WTC11 (cell line): ENCODE results near the gene RIPOR3. TPM values are rescaled to one million over a fixed set of nuclear protein-coding genes. Genes with fewer than 3 reads are reported as not detected.

Source experiments
- ATAC-seq: fragments of 200-7000 bp; cut with Tn5 transposase; 2 replicates; pipeline ENCODE4 v1.10.0; 2021; ENCODE audit warnings: mild to moderate bottlenecking, moderate library complexity
- CTCF ChIA-PET: fragments of 300-600 bp; sonication (Branson Sonifier 250); formaldehyde crosslinking; loops from one replicate; lab custom pipeline; 2021; ENCODE audit warnings: antibody characterized with exemption; lab: Charles Lee
- POLR2A ChIA-PET: fragments of 350-600 bp; sonication (Branson Sonifier 250); formaldehyde crosslinking; loops from one replicate; lab custom pipeline; 2021; ENCODE audit warnings: antibody characterized with exemption; lab: Charles Lee
- DNase-seq: peaks from one replicate; pipeline ENCODE4 v3.0.0; 2021; ENCODE audit warnings: low spot score
- H3K27ac Mint-ChIP-seq: 2 replicates; pipeline ENCODE4 v1.8.0; 2021; ENCODE audit warnings: mixed read lengths
- H3K27me3 Mint-ChIP-seq: 2 replicates; pipeline ENCODE4 v1.8.0; 2021; ENCODE audit warnings: low read depth, mild to moderate bottlenecking, moderate library complexity, mixed read lengths
- H3K36me3 Mint-ChIP-seq: 2 replicates; pipeline ENCODE4 v1.8.0; 2021; ENCODE audit warnings: mixed read lengths
- H3K4me1 Mint-ChIP-seq: 2 replicates; pipeline ENCODE4 v1.8.0; 2022; ENCODE audit warnings: mixed read lengths
- H3K4me3 Mint-ChIP-seq: 2 replicates; pipeline ENCODE4 v1.8.0; 2021; ENCODE audit warnings: mild to moderate bottlenecking, moderate library complexity, mixed read lengths
- H3K9me3 Mint-ChIP-seq: 2 replicates; pipeline ENCODE4 v1.8.0; 2021; ENCODE audit warnings: mixed read lengths
- ATF1 ChIP-seq: sonication (generic); formaldehyde crosslinking; IDR thresholded peaks from 2 replicates; pipeline ENCODE4 v1.8.1; 2023; ENCODE audit warnings: mild to moderate bottlenecking, moderate library complexity, missing genetic modification reagents
- CBFB ChIP-seq: sonication (generic); formaldehyde crosslinking; IDR thresholded peaks from 2 replicates; pipeline ENCODE4 v1.8.1; 2022; ENCODE audit warnings: mild to moderate bottlenecking, low read depth, missing genetic modification reagents
- ETV6 ChIP-seq: sonication (generic); formaldehyde crosslinking; IDR thresholded peaks from 2 replicates; pipeline ENCODE4 v1.8.1; 2022; ENCODE audit warnings: mild to moderate bottlenecking, missing genetic modification reagents
- FOXJ3 ChIP-seq: sonication (generic); formaldehyde crosslinking; IDR thresholded peaks from 2 replicates; pipeline ENCODE4 v1.9.0; 2021; ENCODE audit warnings: missing genetic modification reagents, mild to moderate bottlenecking, borderline replicate concordance
- GRHL2 ChIP-seq: fragments of 250-450 bp; sonication (Bioruptor Pico); IDR thresholded peaks from 2 replicates; pipeline ENCODE4 v1.8.0; 2022; ENCODE audit warnings: mild to moderate bottlenecking, moderate library complexity; ENCODE audit not compliant: insufficient replicate concordance, severe bottlenecking
- JAZF1 ChIP-seq: fragments of 250-450 bp; sonication (Bioruptor Pico); IDR thresholded peaks from 2 replicates; pipeline ENCODE4 v1.9.0; 2021; ENCODE audit warnings: moderate library complexity, mild to moderate bottlenecking, inconsistent platforms
- KAT7 ChIP-seq: sonication (generic); formaldehyde crosslinking; IDR thresholded peaks from 2 replicates; pipeline ENCODE4 v1.8.1; 2023; ENCODE audit warnings: missing genetic modification reagents, mild to moderate bottlenecking, borderline replicate concordance
- TEAD1 ChIP-seq: sonication (generic); formaldehyde crosslinking; IDR thresholded peaks from 2 replicates; pipeline ENCODE4 v1.8.0; 2022; ENCODE audit warnings: mild to moderate bottlenecking, missing genetic modification reagents
- ZNF121 ChIP-seq: sonication (generic); formaldehyde crosslinking; IDR thresholded peaks from 2 replicates; pipeline ENCODE4 v1.8.0; 2023; ENCODE audit warnings: missing genetic modification reagents
- ZNF317 ChIP-seq: sonication (generic); formaldehyde crosslinking; IDR thresholded peaks from 2 replicates; pipeline ENCODE4 v1.8.1; 2023; ENCODE audit warnings: low read depth, mild to moderate bottlenecking, moderate library complexity, missing genetic modification reagents, borderline replicate concordance
- total RNA-seq: library from RNA; stranded (reverse); gene quantifications from 3 replicates; pipeline ENCODE4 v1.2.3, GENCODE V29; 2021
- TF ChIP-seq, protein P1 (sequence below): sonication (generic); formaldehyde crosslinking; IDR thresholded peaks from 2 replicates; pipeline ENCODE4 v1.8.1; 2022; ENCODE audit warnings: low read depth, mild to moderate bottlenecking, moderate library complexity, missing genetic modification reagents, borderline replicate concordance
- TF ChIP-seq, protein P2 (sequence below): sonication (generic); formaldehyde crosslinking; IDR thresholded peaks from 2 replicates; pipeline ENCODE4 v1.8.1; 2023; ENCODE audit warnings: mild to moderate bottlenecking, missing genetic modification reagents
- TF ChIP-seq, protein P3 (sequence below): sonication (generic); formaldehyde crosslinking; IDR thresholded peaks from 2 replicates; pipeline ENCODE4 v1.8.0; 2023; ENCODE audit warnings: missing genetic modification reagents
- TF ChIP-seq, protein P4 (sequence below): fragments of 250-450 bp; sonication (Bioruptor Pico); IDR thresholded peaks from 2 replicates; pipeline ENCODE4 v1.8.0; 2021; ENCODE audit warnings: mild to moderate bottlenecking
- TF ChIP-seq, protein P5 (sequence below): sonication (generic); formaldehyde crosslinking; IDR thresholded peaks from 2 replicates; pipeline ENCODE4 v1.8.1; 2022; ENCODE audit warnings: mild to moderate bottlenecking, moderate library complexity, missing genetic modification reagents
- TF ChIP-seq, protein P6 (sequence below): fragments of 250-450 bp; sonication (Bioruptor Pico); IDR thresholded peaks from 2 replicates; pipeline ENCODE4 v1.9.0; 2021; ENCODE audit warnings: moderate library complexity, mild to moderate bottlenecking, inconsistent platforms, borderline replicate concordance

RIPOR3 gene
- total RNA-seq, 1 experiment from 2014 or later = 6.5 TPM

DNA sequence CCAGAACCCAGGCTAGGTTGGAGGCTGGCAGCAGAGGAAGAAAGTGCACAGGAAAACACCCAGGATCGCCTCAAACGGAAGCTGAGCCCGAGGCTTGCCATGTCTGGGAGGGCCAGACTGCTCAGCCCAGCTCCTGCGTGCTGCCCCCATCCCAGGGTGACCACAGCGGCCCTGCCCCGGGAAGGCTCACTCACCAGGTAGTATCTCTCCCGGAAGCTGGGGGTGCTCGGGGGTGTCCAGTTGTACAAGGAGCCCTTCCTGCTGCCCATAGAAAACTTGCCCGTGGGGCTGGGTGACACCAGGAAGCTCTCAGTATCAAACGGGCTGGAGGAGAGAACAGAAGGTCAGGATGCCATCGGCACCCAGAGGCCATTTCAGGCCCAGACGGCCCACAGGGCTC is 86.9 kb downstream of the RIPOR3 start (continued):
- TF ChIP-seq ZNF121 (CRISPR knock-in tag) (no peak), CBFB (CRISPR knock-in tag) (no peak)
- TF ChIP-seq, protein P1, sequence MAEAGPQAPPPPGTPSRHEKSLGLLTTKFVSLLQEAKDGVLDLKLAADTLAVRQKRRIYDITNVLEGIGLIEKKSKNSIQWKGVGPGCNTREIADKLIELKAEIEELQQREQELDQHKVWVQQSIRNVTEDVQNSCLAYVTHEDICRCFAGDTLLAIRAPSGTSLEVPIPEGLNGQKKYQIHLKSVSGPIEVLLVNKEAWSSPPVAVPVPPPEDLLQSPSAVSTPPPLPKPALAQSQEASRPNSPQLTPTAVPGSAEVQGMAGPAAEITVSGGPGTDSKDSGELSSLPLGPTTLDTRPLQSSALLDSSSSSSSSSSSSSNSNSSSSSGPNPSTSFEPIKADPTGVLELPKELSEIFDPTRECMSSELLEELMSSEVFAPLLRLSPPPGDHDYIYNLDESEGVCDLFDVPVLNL (CRISPR knock-in tag) = no peak

DNA sequence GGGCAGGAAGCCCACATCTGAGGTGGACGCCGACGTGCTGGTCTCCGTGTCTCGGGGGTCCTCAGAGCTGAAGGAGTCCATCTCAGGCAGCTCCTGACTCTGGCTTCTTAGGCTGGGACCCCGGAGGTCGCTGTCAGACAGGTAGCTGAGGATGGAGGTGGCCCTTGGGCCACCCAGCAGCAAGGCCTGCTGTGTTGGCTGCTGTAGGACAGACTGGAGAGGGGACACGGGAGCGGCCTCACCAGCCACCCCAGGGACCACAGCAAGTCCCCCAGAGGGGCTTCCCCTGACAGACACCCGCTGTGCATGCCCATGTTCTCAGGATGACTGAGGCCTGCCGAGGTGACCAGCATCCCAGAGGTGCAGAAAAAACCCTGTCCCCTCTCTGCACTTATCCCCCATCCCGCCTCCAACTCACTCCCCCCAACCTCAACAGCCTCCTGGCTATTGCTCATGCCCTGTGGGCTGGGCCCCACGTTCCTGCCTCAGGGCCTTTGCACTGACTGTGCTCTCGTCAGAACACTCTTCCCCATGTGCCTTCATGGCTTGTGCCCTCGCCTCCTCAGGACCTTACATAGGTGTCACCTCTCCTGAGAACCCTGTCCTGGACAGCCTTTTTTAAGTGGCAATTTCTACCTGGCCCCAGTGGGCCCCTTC is 88.8 kb downstream of the RIPOR3 start:
- H3K27me3 Mint-ChIP-seq = no peaks in the 10 kb centered on the region
- no peaks in the 10 kb centered on the region for H3K9me3 Mint-ChIP-seq
- no peak overlapping the region for H3K4me3 Mint-ChIP-seq
- H3K4me1 Mint-ChIP-seq = no peaks in the 10 kb centered on the region
- ChIA-PET CTCF (interaction anchor here (0.5 kb wide), 1 partner anchor 9 kb away, joined by 3 read pairs; no protein-coding TSS in a partner anchor), POLR2A (no interaction called here)
- ATAC-seq (no peak), DNase-seq (no peak)
- no peaks in the 10 kb centered on the region for H3K36me3 Mint-ChIP-seq
- no peak overlapping the region for H3K27ac Mint-ChIP-seq
- no peak for TF ChIP-seq ATF1 (CRISPR knock-in tag)
- no peak for TF ChIP-seq JAZF1 (CRISPR knock-in tag)
- TF ChIP-seq TEAD1 (CRISPR knock-in tag) = no peak
- TF ChIP-seq ETV6 = no peak
- TF ChIP-seq, protein P2, sequence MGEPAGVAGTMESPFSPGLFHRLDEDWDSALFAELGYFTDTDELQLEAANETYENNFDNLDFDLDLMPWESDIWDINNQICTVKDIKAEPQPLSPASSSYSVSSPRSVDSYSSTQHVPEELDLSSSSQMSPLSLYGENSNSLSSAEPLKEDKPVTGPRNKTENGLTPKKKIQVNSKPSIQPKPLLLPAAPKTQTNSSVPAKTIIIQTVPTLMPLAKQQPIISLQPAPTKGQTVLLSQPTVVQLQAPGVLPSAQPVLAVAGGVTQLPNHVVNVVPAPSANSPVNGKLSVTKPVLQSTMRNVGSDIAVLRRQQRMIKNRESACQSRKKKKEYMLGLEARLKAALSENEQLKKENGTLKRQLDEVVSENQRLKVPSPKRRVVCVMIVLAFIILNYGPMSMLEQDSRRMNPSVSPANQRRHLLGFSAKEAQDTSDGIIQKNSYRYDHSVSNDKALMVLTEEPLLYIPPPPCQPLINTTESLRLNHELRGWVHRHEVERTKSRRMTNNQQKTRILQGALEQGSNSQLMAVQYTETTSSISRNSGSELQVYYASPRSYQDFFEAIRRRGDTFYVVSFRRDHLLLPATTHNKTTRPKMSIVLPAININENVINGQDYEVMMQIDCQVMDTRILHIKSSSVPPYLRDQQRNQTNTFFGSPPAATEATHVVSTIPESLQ (CRISPR knock-in tag) = no peak
- TF ChIP-seq, protein P3, sequence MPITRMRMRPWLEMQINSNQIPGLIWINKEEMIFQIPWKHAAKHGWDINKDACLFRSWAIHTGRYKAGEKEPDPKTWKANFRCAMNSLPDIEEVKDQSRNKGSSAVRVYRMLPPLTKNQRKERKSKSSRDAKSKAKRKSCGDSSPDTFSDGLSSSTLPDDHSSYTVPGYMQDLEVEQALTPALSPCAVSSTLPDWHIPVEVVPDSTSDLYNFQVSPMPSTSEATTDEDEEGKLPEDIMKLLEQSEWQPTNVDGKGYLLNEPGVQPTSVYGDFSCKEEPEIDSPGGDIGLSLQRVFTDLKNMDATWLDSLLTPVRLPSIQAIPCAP (CRISPR knock-in tag) = no peak
- TF ChIP-seq, protein P4, sequence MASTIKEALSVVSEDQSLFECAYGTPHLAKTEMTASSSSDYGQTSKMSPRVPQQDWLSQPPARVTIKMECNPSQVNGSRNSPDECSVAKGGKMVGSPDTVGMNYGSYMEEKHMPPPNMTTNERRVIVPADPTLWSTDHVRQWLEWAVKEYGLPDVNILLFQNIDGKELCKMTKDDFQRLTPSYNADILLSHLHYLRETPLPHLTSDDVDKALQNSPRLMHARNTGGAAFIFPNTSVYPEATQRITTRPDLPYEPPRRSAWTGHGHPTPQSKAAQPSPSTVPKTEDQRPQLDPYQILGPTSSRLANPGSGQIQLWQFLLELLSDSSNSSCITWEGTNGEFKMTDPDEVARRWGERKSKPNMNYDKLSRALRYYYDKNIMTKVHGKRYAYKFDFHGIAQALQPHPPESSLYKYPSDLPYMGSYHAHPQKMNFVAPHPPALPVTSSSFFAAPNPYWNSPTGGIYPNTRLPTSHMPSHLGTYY = no peak
- TF ChIP-seq FOXJ3 = no peak
- TF ChIP-seq, protein P5, sequence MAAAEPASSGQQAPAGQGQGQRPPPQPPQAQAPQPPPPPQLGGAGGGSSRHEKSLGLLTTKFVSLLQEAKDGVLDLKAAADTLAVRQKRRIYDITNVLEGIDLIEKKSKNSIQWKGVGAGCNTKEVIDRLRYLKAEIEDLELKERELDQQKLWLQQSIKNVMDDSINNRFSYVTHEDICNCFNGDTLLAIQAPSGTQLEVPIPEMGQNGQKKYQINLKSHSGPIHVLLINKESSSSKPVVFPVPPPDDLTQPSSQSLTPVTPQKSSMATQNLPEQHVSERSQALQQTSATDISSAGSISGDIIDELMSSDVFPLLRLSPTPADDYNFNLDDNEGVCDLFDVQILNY (CRISPR knock-in tag) = no peak
- TF ChIP-seq ZNF317 (CRISPR knock-in tag) = no peak
- TF ChIP-seq KAT7 (CRISPR knock-in tag) = no peak
- TF ChIP-seq, protein P6, sequence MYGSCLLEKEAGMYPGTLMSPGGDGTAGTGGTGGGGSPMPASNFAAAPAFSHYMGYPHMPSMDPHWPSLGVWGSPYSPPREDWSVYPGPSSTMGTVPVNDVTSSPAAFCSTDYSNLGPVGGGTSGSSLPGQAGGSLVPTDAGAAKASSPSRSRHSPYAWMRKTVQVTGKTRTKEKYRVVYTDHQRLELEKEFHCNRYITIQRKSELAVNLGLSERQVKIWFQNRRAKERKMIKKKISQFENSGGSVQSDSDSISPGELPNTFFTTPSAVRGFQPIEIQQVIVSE (CRISPR knock-in tag) = no peak
- no peak for TF ChIP-seq GRHL2 (CRISPR knock-in tag)
